ENCODE measurements around the gene DGKZ.

Gene DGKZ

DNA sequence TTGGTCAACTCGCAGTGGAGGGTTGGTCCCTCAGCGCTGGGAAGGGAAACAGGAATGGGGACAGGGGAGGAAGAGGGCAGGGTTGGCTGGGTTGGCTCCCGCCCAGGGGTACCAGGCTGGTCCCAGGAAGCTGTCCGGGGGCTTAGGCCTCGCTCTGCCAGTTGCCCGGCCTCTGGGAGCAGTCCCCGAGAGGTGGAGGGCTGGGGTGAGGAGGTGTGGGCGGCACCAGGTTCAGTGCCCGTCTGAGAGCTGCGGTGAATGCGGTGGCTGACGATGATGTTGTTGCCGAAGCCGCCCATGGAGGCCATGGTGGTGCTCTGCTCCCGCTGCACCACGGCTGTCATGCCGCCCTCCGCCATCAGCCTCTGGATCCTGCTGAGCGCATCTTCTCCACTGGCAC, 50.3 kb downstream of the DGKZ start:
- no peak for DNase-seq

GRCh38 chr11:46402957-46403902, 56.0 kb downstream of the DGKZ start:
- no peak for DNase-seq

GRCh38 chr11:46404476-46405017, 57.3 kb downstream of the DGKZ start:
- no peak for DNase-seq

GRCh38 chr11:46407635-46408034, 60.4 kb downstream of the DGKZ start:
- no peak for DNase-seq

GRCh38 chr11:46408407-46408986, 61.2 kb downstream of the DGKZ start:
- no peak for DNase-seq

DNA sequence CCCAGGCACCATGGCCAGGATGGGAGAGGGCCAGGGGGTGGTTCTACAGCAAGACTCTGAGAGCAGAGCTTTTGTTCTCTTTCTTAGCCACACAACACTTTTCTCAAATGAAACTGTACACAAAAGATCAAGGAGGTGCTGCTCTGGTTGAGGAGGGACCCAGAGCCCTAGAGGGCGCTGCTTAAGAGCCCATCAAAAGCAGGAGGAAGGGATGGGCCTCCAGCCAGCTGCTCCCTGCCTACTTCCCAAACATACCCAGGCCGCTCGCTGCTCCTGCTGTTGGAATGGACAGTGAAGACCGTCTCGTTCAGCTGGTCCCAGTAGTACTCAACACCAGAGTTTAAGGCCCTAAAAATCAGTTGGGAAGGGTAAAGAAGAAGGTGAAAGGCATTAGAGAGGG, 62.8 kb downstream of the DGKZ start:
- no peak for DNase-seq

DNA sequence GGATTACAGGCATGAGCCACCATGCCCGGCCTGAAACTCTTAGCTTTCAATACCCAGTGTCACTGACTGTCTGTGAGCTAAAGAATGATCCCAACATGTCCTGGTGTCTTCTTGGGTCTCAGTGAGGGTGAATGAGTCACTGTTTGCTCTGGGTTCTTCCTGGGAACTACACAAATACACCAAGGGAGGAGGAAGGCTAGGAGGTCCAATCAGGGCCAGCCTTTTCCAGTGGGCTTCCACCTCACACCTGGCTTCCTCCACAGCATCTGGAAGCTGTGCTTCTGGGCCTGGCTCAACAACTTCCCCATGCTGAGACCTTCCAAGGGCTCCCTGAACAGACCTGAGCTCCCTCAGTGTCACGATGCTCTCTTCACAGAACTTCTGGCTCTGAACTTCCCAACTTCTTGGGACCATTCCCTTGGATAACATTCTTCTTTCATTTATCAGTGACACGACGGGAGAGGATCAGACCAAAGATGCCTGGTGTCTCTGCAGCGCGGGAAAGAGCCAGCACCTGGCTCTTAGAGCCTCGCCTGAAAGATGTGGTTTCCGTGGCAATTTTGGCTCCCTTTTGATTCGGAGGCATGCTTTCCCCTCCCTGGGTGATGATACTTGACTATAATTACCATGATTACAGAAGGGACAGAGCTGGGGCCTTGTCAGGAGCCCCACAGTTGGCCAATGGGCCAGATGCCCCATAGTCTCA, 66.7 kb downstream of the DGKZ start:
- peak; percentile 90 for DNase-seq

- DNase-seq, result peak; percentile 90
Observed at GRCh38 chr11:46414466-46414796, 67.2 kb downstream of the DGKZ start.

DNA sequence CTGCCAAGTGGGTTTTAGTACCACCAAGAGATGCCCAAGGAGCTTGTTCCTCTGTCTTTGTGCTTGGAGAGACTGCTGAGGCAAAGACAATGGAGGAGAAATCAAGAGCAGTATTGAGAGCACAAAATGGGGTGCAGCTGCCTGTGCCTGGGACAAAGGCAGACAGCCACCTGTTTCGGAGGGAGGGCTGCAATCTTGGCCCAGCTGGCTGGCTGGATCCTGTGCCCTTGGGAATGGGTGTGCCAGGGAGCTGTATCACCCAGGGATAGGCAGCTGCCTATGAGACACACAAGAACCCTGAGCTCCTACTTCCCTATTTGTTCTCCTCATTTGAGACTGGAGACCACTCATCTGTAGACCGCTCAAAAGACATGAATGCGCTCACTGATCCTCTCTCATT, 67.6 kb downstream of the DGKZ start:
- DNase-seq, result peak; percentile 54

DNA sequence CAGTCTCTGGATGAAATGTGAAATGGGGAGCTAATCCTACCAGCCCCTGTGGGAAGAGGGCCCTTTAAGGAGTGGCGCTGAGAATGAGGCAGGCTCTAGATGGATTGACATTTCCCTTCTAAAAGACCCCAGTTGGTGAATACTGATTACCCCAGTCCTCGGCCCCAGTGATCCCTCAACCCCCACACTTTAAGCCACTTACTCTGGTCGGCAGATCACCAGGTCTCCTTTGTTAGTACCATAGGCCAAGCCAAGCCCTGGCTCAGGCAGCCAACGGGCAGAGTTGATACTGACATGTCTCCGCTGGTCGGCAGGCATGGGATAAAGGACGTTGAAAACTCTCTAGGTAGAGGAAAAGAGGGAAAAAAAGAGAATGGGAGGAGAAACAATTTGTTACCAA, 70.4 kb downstream of the DGKZ start:
- no peak for DNase-seq

GRCh38 chr11:46418751-46419150, 71.5 kb downstream of the DGKZ start:
- no peak for DNase-seq

DNA sequence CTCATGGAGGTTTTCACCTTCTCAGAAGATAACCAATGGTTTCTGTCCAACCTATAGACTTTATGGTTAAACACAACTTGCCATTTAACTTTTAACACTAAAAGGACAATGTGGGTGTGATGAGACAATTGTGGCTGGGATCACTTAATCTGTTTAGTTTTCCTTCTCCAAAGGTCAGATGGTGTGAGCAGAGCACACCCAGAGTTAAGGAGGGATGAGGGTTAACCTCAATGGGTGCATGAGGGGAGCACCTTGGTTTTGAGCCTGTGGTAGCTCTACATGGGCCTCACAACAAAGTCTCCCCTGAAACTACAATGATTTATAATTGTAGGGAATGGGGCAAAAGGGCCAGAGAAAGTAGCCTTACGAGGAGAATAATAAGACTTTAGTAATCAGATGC, 73.2 kb downstream of the DGKZ start:
- no peak for DNase-seq

- DNase-seq, result no peak
Observed at GRCh38 chr11:46421257-46421880, 74.1 kb downstream of the DGKZ start.

- DNase-seq, result no peak
Observed at GRCh38 chr11:46422588-46422987, 75.3 kb downstream of the DGKZ start.

DNA sequence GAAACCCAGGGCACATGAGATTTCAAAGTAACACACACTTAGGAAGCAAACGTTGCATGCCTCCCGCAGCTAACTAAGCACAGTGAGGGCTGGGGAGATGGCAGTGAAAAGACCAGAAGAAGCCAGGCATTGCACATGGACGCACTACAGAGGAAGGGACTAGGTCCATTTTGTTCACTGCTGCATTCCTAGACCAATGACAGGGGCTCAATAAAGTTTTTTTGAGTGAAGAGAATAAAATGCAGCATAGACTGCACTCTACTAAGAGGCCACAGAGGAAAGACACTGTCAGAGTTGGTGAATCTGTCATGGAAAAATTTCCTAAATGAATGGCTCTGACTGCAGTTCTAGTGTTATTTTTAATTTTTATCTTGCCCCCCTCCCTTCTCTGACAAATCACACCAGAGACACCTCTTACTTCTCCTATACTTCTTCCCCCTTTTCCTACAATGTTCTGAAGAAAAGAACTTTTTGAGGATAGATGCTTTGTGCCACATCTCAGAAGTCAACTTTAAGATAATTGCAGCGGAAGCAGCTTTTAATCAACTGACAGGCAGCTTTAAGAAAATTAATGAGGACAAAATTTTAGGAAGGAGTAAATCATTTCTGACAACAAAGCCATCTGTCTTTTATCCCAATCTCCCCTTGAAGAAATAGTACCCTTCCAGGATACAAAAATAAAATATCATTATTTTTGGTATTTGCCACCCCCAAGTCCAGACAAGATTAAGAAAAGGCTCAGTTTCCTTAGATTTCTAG, 79.1 kb downstream of the DGKZ start:
- DNase-seq, result no peak

DNA sequence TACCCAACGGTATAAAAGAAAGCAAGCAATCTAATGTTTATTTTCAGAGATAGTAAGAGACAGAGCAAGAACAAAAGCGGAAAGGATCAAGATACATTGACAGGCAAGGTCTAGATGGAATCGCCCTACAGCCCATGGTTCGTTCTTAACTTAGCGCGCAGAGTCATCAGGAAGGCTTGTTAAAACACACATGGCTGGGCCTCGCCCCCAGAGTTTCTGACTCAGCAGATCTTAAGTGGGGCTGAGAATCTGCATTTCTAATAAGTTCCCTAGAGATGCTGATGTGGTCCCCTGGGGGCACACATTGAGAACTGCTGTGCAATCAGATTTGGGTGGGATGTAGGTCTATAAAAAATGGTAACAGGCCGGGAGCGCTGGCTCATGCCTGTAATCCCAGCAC, 80.1 kb downstream of the DGKZ start:
- DNase-seq, result no peak

DNA sequence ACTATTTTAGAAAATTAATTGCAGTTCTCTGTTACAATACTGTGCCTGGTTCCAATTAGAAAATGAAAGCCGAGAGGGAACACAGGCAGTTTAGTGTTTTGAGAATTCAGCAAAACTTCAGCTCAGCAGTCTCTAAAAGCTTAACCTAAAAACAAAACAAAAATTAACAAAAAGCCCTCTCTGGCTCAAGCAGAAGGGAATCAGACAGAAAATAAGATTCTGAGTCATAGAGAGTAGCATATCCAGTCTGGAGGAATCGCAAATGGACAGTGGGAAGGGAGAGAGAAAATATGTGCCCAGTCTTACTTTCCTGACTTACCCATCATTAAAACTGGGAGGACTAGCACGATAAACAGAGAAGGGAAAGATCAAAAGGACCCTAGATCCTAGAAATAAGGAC, 82.5 kb downstream of the DGKZ start:
- no peak for DNase-seq
